NCI-H446 treated with DMSO at 0.1 percent for 48 hours (cell line): ENCODE data around the gene M6PR.
"Not testable (repeated sequence)": the region's sequence is repeated elsewhere in the genome, so short reads cannot be mapped to it uniquely, and the experiment has no call there.

ENCODE experiments used
- DNase-seq: peaks from one replicate; lab custom pipeline; 2025; lab: John Stamatoyannopoulos, UW

The M6PR gene

DNA sequence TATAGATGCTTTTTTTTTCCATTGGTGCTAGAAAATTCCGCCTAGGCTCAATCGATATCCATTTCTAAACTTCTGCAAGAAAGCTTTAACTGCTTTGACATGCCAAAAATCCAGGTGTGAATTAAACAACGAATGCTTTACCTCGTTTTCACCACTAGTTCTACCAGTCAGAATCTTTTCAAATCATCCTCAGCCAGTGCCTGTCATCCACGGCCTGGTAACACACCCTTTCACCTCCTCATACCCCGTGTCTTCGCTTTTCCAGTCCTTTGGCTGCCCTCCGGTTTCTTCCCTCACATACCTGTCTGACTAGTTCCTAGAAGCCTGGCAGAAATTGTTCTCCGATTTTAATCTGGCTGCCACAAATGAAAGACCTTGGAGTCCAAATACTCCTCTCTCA is 36.5 kb downstream of the M6PR start:
- no peak for DNase-seq

DNA sequence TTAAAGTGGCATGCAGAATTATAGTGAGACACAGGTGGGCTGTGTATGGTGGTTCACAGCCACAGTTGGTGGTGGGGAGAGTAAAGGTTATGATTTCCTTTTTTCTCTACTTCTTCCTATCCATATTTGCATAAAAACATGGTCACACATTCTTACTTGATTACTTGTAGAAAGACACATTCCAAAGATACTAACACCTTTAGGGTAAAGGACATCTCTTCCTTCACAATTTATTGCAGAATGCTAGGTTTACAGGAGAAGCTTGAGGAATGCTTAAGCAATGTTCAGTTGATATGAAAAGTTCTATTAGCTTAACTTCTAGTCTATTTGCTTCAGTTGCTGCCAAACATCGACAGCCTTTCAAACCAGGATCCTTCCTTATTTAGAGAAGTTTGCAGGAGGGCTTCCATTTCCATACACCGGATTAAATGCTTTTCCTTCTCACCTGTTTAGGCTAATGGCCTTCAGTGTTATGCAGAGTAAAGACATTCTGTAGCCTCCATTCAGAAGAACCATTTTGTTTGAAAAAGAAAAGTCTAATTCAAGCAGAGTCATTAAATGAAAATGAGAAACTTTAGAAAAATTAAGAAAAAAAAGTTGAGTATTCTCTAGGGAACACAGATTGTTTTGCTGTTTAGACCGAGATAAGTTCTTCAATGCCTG is 37.7 kb downstream of the M6PR start:
- no peak for DNase-seq

DNA sequence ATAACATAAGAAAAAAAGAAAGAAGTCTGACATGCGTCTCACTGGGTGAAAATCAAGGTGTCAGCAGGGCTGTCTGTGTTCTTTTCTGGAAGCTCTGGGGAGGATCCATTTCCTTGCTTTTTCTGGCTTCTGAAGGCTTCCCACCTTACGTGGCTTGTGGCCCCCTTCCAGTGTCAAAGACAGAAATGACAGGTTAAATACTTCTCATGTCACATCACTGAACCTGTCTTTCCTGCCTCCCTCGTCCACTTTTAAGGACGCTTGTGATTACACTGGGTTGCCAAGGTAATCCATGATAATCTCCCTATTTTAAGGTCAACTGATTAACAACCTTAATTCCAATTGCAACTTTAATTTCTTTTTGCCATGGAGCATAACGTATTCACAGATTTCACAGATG is 39.7 kb downstream of the M6PR start:
- DNase-seq, result no peak

DNA sequence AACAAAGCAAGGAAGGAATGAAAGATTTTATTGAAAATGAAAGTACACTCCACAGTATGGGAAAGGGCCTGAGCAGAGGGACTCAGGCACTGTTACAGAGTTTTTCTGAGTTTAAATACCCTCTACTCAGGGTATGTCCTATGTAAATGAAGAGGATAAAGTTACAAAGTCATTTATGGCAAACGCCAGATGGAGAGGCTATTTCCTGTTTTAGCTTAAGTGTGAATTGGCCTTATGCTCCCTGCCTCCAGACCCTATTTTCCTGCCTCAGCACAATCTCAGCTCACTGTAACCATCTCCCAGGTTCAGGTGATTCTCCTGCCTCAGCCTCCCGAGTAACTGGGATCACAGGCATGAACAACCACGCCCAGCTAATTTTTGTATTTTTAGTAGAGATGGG is 41.9 kb downstream of the M6PR start:
- DNase-seq, result no peak

DNA sequence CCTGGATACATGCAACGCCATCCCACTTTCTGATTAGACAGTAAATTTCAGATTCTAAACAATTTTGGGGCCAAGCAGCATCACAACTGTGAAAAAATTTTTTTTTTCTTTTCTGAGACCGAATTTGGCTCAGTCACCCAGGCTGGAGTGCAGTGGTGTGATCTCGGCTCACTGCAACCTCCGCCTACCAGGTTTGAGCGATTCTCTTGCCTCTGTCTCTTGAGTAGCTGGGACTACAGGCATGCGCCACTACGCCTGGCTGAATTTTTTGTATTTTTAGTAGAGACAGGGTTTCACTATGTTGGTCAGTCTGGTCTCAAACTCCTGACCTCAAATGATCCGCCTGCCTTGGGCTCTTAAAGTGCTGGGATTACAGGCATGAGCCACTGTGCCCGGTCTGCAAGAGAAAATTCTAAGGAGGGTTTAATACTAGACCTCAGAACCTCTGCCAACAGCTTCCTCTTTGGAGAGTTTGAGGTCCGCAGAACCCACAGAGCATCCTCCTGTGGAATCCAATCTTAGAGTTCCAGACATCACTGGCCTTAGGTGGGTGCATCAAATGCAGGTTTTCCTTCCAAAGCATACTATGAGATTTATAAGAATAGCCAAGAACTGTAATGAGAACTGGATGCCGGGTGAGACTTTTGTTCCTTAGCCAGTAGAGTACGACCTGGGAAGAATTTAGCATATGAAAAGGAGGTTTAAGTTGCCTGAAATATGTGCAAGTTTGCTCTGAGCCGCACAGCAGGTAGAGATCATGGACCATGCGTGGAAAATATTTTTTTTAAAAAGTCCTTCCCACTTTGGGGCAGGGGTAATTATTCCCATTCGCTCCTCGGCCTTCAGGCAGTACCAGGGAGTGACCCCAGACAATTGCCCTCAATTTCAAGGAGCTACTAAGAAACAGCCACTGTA is 42.9 kb downstream of the M6PR start:
- DNase-seq, result no peak

DNA sequence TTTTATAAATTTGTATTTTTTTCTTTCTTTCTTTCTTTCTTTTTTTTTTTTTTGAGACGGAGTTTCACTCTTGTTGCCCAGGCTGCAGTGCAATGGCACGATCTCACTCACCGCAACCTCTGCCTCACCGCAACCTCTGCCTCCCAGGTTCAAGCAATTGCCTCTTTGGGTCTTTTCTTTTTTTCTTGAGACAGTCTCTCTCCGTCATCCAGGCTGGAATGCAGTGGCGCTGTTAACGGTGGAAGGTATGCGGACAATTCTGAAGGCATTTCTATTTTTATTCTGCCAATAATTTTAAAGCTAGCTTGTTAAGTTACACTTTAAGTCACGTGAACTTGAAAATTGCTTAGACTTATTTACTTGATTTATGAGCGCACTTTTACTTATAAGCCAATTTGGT is 43.9 kb downstream of the M6PR start:
- no peak for DNase-seq

DNA sequence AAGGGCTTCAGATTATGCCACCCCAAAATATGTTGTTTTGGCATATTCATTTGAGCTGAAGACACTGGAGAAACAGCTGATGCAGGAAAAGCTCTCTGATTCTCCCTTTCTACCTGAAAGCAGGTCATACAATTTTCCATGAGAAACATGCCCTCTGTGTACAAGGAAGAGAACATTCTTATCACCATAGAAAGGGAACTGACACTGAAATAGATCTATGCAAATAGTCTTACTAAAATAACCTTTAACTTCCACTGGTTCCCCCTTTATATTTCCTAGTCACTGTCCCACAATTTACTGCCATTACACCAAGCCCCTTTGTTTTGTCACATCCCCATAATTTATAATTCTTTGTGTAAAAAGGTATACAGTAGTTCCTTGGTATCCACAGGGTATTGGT is 44.8 kb downstream of the M6PR start:
- no peak for DNase-seq

DNA sequence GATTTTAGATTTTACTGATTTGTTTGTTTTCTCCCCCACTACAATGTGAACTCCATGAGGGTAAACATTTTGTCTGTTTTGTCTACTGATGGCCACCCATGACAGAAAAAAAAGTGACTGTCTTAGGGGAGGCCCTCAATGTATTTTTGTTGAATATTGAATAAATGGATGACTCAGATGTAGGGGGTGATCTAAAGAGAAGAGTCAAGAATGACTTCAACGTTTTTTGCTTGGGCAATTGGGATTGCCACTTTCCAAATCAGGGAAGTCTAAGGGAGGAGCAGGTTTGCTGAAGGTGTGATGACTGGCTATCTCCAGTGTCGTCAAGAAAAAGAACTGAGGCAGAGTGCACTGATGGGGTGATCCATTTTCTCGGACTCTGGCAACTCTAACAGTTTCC is 45.8 kb downstream of the M6PR start:
- DNase-seq, result no peak

DNA sequence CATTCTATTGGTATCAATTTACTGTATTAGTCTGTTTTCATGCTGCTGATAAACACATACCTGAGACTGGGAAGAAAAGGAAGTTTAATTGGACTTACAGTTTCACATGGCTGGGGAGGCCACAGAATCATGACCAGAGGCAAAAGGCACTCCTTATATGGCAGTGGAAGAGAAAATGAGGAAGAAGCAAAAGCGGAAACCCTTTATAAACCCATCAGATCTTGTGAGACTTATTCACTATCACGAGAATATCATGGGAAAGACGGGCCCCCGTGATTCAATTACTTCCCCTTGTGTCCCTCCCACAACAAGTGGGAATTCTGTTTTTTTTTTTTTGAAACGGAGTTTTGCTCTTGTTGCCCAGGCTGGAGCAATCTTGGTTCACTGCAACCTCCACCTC is 46.7 kb downstream of the M6PR start:
- DNase-seq, result not testable (repeated sequence)

DNA sequence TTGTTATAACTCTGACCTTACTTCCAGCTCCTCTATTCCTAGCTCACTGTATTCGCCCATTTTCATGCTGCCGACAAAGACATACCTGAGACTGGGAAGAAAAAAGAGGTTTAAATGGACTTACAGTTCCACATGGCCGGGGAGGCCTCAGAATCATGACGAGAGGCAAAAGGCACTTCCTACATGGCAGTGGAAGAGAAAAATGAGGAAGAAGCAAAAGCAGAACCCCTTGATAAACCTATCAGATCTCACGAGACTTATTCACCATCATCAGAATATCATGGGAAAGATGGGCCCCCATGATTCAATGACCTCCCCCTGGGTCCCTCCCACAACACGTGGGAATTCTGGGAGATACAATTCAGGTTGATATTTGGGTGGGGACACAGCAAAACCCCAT is 49.6 kb downstream of the M6PR start:
- no peak for DNase-seq

DNA sequence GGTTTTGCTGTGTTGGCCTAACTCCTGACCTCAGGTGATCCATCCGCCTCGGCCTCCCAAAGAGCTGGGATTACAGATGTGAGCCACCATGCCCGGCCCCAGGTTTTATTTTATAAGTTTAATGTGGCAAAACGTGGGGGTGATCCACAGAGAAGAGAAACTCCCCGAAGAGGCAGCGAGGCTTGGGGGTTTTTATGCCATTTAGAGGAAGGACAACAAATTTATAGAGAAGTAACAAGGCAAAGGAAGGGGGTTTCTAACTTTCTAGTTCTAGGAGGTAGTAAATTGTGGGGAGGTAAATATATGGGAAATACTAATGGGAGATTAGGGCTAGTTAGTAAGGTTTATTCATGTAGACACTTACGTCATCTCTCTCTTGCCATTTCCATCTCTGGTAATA is 52.4 kb downstream of the M6PR start:
- no peak for DNase-seq

DNA sequence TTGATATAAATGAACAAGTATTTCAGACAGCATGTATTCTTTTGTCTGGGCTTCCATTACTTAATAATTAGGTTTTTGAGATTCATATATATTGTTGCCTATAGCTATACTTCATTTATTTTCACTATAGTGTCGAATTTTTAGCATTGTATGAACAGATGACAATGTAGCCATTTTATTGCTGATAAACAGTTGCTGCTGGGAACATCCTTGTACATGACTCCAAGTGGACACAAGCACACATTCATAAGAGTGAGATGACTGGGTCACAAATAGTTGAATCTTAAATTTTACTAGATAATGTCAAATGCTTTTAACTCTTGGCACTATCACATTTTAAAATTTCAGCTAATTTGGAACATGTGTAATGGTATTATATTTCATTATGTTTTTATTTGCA is 54.5 kb downstream of the M6PR start:
- DNase-seq, result no peak

DNA sequence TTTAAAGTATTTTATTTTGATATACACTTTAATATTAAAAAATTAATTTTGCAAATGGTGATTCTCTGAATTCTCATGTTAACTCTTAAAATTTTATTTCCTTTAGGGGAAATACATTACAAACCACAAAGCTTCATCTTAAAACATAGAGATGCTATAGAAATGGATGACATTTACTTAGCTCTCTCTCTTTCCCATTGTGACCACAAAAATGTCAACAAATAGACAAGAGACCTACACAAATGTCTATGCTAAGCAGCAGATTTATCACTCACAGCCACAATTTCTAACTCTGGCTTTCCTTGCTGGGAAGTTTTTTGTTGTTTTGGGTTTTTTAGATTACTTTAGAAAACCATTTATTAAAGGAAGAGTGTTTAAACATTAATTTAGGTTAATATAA is 55.1 kb downstream of the M6PR start:
- DNase-seq, result no peak

DNA sequence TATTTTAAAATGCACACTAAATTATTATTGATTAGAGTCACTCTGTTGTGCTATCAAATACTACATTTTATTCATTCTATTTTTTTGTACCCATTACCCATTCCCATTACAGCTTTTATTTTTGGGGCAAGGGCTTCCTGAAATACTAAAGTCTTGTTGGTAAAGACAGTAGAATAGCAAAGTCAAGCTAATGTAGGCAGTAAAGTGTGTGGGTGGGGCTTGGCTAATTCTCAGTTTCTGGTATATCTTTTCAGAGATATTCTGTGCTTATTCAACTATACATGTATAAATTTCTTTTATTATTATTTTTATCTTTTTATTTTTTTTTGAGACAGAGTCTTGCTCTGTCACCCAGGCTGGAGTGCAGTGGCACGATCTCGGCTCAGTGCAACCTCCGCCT is 57.5 kb downstream of the M6PR start:
- no peak for DNase-seq
